CD4-positive, alpha-beta T cell treated with Interleukin-4 for 1 hour (primary cell): ENCODE measurements around the gene SCIN.
A peak's percentile ranks its signal among the peaks of the same experiment; 100 is the strongest.
"Not testable (repeated sequence)": the region's sequence is repeated elsewhere in the genome, so short reads cannot be mapped to it uniquely, and the experiment has no call there.

Experiments
- DNase-seq, 2 donors: peaks; one replicate each; pipeline ENCODE4 v3.0.0-alpha.2; 2020 to 2022

The SCIN gene

GRCh38 chr7:12570534-12571461 lies at the start of gene SCIN:
TSS of gene SCIN (plus strand) at chr7:12570720. CDS start at chr7:12570787, 67 bp downstream.
- peak in 1 of 2 donors; percentile 16 for DNase-seq

GRCh38 chr7:12524794-12525386 lies 45.6 kb upstream of the SCIN start:
- DNase-seq: peak in 1 of 2 donors; percentile 51

- not testable (repeated sequence) for DNase-seq
Measured at GRCh38 chr7:12526693-12527092, 43.8 kb upstream of the SCIN start.

GRCh38 chr7:12527670-12528069 lies 42.9 kb upstream of the SCIN start:
- not testable (repeated sequence) for DNase-seq

GRCh38 chr7:12529971-12530710 lies 40.4 kb upstream of the SCIN start:
- no peak for DNase-seq

- no peak for DNase-seq
Measured at GRCh38 chr7:12531784-12532183, 38.7 kb upstream of the SCIN start.

- no peak for DNase-seq
Measured at GRCh38 chr7:12534046-12534445, 36.5 kb upstream of the SCIN start.

GRCh38 chr7:12539681-12540080 lies 30.8 kb upstream of the SCIN start:
- DNase-seq: no peak

DNA sequence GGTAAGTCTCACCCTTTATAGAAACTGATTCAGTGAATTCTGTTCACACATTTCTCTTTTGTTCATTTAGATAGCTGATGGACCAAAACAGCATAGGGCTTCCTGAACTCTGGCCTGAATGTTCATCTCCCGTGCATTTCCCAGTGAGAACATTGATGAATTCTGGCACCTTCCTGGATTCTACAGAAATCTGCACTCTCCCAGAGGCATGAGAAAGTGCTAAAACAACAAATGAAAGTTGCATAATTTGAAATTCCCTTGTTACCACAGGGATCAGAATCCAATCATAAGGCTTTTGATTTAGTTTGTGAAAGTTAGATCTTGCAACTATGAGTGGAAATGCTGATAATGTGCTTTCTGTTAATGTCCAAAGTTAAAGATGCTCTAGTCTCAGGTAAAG lies 29.7 kb upstream of the SCIN start:
- no peak for DNase-seq

GRCh38 chr7:12543586-12543985 lies 26.9 kb upstream of the SCIN start:
- no peak for DNase-seq

- DNase-seq: no peak
Measured at GRCh38 chr7:12549106-12549505, 21.4 kb upstream of the SCIN start.

GRCh38 chr7:12550956-12551355 lies 19.6 kb upstream of the SCIN start:
- no peak for DNase-seq

DNA sequence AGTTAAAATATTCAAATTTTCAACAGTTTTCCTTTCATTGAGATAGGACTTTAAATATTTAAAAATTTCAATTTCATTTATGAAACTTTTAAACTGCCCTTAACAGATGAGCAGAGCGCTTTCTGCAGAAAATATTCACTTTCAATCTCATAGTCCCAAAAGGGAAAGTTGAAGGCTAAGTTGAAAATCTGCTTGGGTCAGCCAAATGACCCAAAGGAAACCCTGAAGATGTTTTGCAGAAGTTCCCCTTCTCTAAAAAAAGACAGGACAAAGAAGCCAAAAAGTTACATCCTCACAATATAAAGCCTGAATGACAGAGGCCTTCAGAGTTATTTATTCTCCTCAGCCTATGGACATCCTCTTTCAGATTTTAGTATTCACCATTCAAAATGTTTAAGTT lies 17.6 kb upstream of the SCIN start:
- DNase-seq: no peak

GRCh38 chr7:12553416-12553815 lies 17.1 kb upstream of the SCIN start:
- DNase-seq: no peak

GRCh38 chr7:12554351-12554750 lies 16.2 kb upstream of the SCIN start:
- no peak for DNase-seq

DNA sequence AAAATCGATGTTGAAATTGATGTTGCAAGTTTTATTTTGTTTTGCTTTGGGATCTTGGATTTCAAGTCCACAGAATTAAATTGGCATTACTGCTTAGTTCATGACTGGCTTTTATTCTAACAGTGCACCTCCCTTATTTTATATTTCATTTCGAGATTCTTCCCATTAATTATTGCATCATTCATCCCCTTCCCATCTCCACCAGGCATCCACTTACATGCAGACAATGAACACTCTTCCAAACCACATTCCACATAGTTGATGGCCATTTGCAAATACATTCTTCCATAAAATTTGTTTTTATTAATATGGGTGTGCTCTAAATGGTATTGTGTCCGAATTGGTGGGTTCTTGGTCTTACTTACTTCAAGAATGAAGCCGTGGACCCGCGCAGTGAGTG lies 15.6 kb upstream of the SCIN start:
- no peak for DNase-seq

- DNase-seq: peak in 1 of 2 donors; percentile 23
Measured at GRCh38 chr7:12555695-12556094, 14.8 kb upstream of the SCIN start.

DNA sequence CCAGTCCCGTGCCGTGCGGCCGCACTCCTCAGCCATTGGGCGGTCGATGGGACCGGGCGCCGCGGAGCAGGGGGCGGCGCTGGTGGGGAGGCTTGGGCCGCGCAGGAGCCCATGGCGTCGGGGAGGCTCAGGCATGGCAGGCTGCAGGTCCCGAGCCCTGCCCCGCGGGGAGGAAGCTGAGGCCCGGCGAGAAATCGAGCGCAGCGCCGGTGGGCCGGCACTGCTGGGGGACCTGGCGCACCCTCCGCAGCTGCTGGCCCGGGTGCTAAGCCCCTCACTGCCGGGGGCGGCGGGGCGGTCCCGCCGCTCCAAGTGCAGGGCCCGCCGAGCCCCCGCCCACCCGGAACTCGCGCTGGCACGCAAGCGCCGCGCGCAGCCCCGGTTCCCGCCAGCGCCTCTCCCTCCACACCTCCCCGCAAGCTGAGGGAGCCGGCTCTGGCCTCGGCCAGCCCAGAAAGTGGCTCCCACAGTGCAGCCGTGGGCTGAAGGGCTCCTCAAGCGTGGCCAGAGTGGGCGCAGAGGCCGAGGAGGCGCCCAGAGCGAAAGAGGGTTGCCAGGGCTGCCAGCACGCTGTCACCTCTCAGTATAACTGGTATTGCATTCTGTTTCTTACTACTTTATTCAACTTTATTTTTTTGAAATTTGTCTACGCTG lies 14.3 kb upstream of the SCIN start:
- not testable (repeated sequence) for DNase-seq

DNA sequence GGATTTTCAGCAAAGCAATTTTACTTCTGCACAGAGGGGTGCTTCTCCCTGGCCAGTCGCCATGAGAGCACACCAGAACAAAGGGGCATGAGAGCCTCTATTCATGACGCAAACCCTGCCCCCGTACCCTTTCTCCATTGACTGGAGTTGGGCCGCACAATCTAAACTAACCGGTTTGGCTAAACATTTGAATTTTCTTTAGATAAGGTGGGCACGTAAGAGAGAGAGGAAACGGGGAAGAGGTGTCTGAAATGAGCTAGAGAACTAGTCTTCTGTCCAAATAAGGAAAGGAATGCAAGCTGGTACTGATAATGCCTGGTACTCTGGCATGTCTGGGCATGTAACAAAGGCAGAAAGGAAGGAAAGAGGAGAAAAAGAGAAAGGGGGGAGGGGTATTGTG lies 13.2 kb upstream of the SCIN start:
- DNase-seq: no peak

DNA sequence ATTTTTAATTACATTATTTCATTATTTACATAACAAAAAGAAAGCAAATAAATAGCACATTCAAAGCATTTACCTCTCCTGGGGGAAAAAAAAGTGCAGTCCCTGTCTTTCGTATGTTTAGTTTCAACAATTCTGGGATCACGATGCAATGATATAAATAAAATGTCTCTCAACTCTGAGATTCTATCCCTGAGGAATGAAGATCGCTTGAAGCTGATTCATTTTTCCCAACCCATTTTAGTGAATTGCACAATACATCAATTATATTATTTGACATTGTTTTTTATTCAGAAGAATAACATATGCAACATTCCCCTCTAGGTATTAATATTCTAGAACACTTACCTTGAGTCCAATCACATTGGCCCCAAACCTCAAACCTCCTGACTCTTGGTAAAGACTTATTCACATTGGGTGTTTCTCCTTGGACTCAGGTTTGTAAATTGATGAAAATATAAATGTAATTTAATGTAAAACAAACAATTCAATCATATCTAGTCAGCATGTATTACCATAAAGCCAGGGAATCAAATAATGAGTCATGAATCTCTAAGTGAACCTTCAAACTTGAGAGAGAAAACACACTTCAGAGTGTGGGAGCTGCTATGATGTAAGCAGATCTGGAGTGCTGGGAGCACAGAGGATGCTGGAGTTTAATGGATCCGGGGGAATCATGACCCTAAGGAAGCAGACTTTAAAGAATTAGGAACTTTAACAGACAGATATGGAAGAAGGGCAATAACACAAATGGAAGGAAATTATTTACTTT lies 5.3 kb upstream of the SCIN start:
- DNase-seq: no peak

GRCh38 chr7:12565873-12566272 lies 4.6 kb upstream of the SCIN start:
- DNase-seq: no peak

- no peak for DNase-seq
Measured at GRCh38 chr7:12567015-12567414, 3.5 kb upstream of the SCIN start.
